Prostate gland (tissue), 2 donors: ENCODE data around the gene TMEM208. TPM values are rescaled to one million over a fixed set of nuclear protein-coding genes. Genes with fewer than 3 reads are reported as not detected.

Experiments
- DNase-seq: peaks from one replicate; pipeline ENCODE4 v3.0.0-alpha.2; 2019; ENCODE audit warnings: low spot score
- H3K27ac ChIP-seq, 2 donors: fragments of 200-600 bp; sonication (generic); 2 replicates each; pipeline ENCODE4 v1.5.1; 2017 to 2019
- H3K27me3 ChIP-seq: fragments of 200-600 bp; sonication (generic); replicated peaks from 2 replicates; pipeline ENCODE4 v1.5.1; 2019; ENCODE audit not compliant: insufficient read depth
- H3K36me3 ChIP-seq, 2 donors: fragments of 200-600 bp; sonication (generic); 1 replicate in 1 of 2; 2 replicates in 1 of 2; pipeline versions ENCODE4 v1.5.1 to v1.8.1; 2017 to 2019
- H3K4me1 ChIP-seq: fragments of 200-600 bp; sonication (generic); replicated peaks from 2 replicates; pipeline ENCODE4 v1.5.1; 2019
- H3K4me3 ChIP-seq, 2 donors: fragments of 200-600 bp; sonication (generic); 2 replicates each; pipeline ENCODE4 v1.5.1; 2017 to 2019
- H3K9me3 ChIP-seq: fragments of 200-600 bp; sonication (generic); 2 replicates; pipeline ENCODE4 v1.5.1; 2017
- CTCF ChIP-seq, 4 experiments: fragments of 200-600 bp in 2 of 4; fragments of 450-650 bp in 2 of 4; sonication (generic) in 2 of 4; IDR thresholded peaks; 1 replicate in 3 of 4; 2 replicates in 1 of 4; pipeline ENCODE4 v1.5.1; 2016 to 2019; ENCODE audit warnings: antibody characterized with exemption in 4 of 4, mild to moderate bottlenecking in 2 of 4, moderate library complexity in 2 of 4
- POLR2A ChIP-seq: fragments of 450-650 bp; IDR thresholded peaks from one replicate; pipeline ENCODE4 v1.6.1; 2016; ENCODE audit warnings: antibody characterized with exemption, mild to moderate bottlenecking
- POLR2AphosphoS5 ChIP-seq: sonication (generic); formaldehyde crosslinking; IDR thresholded peaks from one replicate; pipeline ENCODE4 v1.6.1; 2017; ENCODE audit warnings: antibody characterized with exemption
- WGBS: methylation state at CpG from one replicate; pipeline ENCODE4 v1.1.5; 2018; 5-methylcytosine and 5-hydroxymethylcytosine counted together
- intact Hi-C: fragments of 100-400 bp; cut with DNase I; formaldehyde crosslinking; loops from one replicate; pipeline ENCODE4 v1.14.2; 2022
- total RNA-seq, 2 donors: library from RNA; depleted of rRNA; stranded (reverse); fragments of >200 nt; gene quantifications; one replicate each; pipeline ENCODE4 v1.1.0, GENCODE V29; 2016

The TMEM208 gene
- total RNA-seq, 2 donors from 2014 or later, result 39.1 to 57.1 TPM

- Histone ChIP-seq H3K9me3 (no peaks in the 10 kb centered on the region), H3K27ac (no peak overlapping the region), H3K36me3 (no peaks in the 10 kb centered on the region), H3K4me1 (no peaks in the 10 kb centered on the region), H3K27me3 (no peaks in the 10 kb centered on the region), H3K4me3 (no peak overlapping the region)
- DNase-seq, result no peak
- TF ChIP-seq CTCF (IDR thresholded peaks at IDR 0.05) (no peak), POLR2AphosphoS5 (no peak), POLR2A (no peak)
- WGBS, result 95% methylated on average over 11 of the region's 11 CpGs
- intact Hi-C loops, result loop anchor here (5.0 kb wide), 1 partner anchor 139 kb away; no protein-coding TSS in a partner anchor
Observed at GRCh38 chr16:67258161-67258835, 31.4 kb downstream of the TMEM208 start.

GRCh38 chr16:67259705-67260104, 32.8 kb downstream of the TMEM208 start:
- no peak for DNase-seq
- Histone ChIP-seq H3K4me1 (no peaks in the 10 kb centered on the region), H3K9me3 (no peaks in the 10 kb centered on the region), H3K36me3 (no peaks in the 10 kb centered on the region), H3K4me3 (no peak overlapping the region), H3K27ac (no peak overlapping the region), H3K27me3 (no peaks in the 10 kb centered on the region)
- no peak for TF ChIP-seq POLR2AphosphoS5
- no peak for TF ChIP-seq POLR2A
- no peak for TF ChIP-seq CTCF (IDR thresholded peaks at IDR 0.05)
- intact Hi-C loops, result loop anchor here (5.0 kb wide), 1 partner anchor 138 kb away; no protein-coding TSS in a partner anchor
- 82% methylated on average over 12 of the region's 12 CpGs for WGBS

GRCh38 chr16:67260426-67261063, 33.6 kb downstream of the TMEM208 start:
- no peaks in the 10 kb centered on the region for H3K9me3 ChIP-seq
- intact Hi-C loops, result no loop called here
- peak; percentile 49 for DNase-seq
- TF ChIP-seq POLR2AphosphoS5 (peak; percentile 48), CTCF (IDR thresholded peaks at IDR 0.05) (peak in 2 of 4 experiments; percentile 65 to 68), POLR2A (no peak)
- no peaks in the 10 kb centered on the region for H3K36me3 ChIP-seq
- H3K4me1 ChIP-seq, result no peaks in the 10 kb centered on the region
- no peak overlapping the region for H3K4me3 ChIP-seq
- H3K27ac ChIP-seq, result no peak overlapping the region
- H3K27me3 ChIP-seq, result no peaks in the 10 kb centered on the region
- 67% methylated on average over 4 of the region's 4 CpGs for WGBS

- intact Hi-C loops, result no loop called here
- 92% methylated on average over 3 of the region's 3 CpGs for WGBS
- H3K36me3 ChIP-seq, result no peaks in the 10 kb centered on the region
Observed at GRCh38 chr16:67263201-67263600, 36.3 kb downstream of the TMEM208 start.

More at GRCh38 chr16:67263201-67263600, 36.3 kb downstream of the TMEM208 start:
- no peaks in the 10 kb centered on the region for H3K9me3 ChIP-seq
- H3K27ac ChIP-seq, result no peak overlapping the region
- no peak for TF ChIP-seq CTCF (IDR thresholded peaks at IDR 0.05)
- no peak for TF ChIP-seq POLR2AphosphoS5
- TF ChIP-seq POLR2A, result no peak
- DNase-seq, result no peak
- H3K27me3 ChIP-seq, result no peaks in the 10 kb centered on the region
- no peaks in the 10 kb centered on the region for H3K4me1 ChIP-seq
- no peak overlapping the region for H3K4me3 ChIP-seq
